Activated CD4-positive, alpha-beta T cell treated with anti-CD3 and anti-CD28 coated beads for 4 hours (primary cell): ENCODE results near the gene MLNR.

Source experiments
- DNase-seq, 2 donors: peaks; one replicate each; pipeline ENCODE4 v3.0.0-alpha.2; 2020

Gene MLNR

DNA sequence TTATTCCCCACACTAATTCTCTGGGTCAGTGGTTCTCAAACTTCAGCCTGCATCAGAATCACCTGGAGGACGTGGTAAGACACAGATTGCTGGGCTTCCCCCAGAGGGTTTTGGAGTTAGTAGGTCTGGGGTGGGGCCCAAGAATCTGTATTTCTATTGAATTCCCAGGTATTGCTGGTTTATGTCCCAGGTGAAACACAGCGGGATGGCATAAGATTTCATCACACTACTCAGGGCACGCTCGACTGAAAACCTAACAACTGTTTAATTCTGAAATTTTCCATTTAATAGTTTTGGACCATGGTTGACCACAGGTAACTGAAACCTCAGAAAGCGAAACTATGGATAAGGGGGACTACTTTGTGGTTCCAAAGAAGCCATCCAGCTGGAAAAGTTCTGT lies 6.5 kb downstream of the MLNR start:
- no peak for DNase-seq

DNA sequence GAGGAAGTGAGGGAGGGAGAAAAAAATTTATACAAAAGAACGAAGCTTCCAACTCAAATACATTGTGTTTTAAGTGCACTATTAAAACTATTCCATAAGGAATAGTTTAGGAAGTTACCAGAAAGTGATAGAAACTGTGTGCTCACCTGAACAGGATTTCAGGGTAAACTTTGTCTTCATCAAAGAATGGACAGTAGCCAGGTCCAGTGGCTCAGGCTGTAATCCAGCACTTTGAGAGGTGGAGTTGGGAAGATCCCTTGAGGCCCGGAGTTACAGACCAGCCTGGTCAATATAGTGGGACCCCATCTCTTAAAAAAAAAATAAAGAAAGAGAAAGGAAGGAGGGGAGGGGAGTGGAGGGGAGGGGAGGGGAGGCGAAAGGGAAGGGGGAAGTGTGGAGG lies 14.6 kb downstream of the MLNR start:
- no peak for DNase-seq

DNA sequence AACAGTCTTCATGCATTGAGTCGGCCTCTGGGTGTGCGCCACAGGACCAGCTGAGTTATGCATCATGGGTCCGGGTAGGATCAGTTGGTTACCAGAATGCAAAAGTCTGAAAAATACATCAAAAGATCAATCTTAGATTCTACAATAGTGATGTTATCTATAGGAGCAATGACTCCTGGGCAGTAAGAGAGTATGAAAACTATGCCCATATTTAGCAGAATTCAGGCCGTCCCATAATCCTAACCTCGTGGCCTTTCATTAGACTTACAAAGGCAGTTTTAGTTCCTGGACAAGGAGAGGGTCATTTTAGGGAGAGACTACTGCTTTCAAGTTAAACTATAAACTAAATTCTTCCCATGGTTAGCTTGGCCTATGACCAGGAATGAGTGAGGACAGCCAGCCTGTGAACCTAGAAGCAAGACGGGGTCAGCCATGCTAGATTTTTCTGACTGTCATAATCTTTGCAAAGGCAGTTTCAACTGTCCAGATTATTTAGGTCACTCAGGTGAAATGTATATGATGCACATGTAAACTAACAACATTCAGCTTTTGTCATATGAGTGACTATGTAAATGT lies 15.8 kb downstream of the MLNR start:
- no peak for DNase-seq

DNA sequence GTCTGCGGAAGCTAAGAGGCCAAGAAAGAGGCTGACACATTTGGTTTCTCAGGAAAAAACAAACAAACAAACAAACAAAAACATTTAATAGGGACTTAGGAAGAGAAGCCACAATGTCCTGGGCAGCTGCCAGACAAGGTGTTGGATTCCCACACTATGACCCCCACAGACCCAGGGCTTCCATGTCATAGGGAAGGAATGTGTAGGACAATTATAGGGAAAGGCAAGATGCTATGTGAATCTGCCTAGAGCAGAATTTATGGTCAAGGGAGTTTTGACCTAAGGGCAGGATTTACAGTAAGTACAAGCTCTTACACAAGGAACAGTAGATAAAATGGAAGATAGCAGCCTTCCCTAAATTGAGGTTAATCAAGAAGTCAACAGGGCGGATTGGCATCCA lies 18.5 kb downstream of the MLNR start:
- DNase-seq: no peak

DNA sequence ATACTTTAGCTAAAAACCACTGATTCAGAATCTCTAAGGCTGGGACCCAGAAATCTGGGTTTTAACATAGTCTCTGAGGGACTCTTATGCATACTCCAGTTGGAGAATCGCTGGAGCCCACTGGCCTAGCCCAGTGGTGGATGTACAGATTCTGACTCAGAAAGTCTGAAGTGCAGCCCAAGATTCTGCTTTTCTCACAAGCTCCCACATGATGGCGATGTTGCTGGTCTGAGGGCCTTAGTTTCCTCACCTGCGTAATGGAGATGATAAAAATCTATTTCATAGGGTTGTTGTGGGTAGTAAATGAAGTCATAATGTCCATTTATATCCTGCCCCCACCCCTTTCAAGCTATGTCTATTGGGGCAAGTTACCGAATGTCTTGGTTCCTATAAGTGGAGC lies 19.9 kb downstream of the MLNR start:
- peak; percentile 24 to 50 for DNase-seq

DNA sequence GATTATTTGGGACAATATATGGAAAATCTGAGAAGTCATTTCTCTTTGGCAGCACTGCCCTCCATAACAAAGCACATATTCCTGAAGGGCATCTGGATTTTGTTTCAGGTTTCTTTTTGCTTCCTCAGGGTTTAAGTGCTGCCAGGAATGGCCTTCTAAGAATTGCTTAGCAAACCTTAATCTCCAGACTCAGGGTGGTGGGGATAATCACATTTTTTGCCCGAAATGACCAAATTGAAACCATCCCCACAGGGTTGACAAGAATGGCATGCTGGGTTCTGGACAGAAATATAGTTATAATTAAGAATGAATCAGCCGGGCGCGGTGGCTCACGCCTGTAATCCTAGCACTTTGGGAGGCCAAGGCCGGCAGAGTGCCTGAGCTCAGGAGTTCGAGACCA lies 21.2 kb downstream of the MLNR start:
- DNase-seq: no peak

DNA sequence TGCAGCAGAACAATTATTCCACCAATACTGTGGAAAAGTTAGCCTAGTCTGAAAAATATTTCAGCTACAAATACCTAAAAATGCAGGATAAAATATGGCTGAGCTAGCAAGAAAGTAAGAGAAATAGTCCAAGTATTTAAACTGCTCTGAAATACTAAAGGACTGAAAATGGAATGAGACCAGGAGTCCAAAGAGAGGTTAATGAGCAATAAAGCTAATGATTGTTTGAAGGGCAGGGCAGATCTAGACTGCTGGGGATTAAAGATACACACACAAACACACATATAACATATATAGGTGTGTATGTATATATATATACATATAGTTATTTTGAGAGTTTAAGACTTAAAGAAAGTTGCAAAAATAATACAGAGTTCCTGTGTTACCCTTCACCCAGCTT lies 25.0 kb downstream of the MLNR start:
- no peak for DNase-seq

DNA sequence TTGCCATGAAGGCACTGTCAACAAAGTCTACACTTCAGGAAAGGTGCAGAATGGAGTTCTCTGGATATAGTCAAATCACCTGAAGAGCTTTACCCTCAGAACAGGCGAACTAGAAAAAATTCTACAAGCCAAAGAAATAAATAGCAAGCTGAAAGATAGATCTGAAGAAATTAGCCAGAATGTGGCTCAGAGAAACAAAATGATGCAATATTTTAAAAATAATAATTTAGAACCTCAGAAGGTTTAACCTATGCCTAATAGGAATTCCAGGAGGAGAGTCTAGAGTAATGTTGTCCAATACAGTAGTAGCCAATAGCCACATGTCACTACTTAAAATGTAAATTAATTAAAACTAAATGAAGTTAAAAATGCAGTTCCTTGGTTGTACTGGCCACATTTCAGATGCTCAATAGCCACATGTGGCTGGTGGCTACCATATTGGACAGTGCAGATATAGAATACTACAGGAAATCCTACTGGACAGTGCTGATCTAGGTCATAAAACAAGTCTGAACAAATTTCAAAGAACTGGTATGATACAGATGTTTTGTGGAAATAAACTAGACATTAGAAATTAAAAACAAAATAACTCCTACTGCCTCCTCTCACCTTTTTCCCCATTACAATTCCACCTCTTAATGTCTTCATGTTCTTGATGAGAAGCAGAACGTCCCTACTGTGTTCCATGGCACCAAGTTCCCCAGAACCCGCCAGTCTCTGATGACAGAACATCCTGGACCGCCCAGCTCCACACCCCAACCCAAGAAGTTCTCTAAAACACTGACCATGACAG lies 26.9 kb downstream of the MLNR start:
- no peak for DNase-seq

DNA sequence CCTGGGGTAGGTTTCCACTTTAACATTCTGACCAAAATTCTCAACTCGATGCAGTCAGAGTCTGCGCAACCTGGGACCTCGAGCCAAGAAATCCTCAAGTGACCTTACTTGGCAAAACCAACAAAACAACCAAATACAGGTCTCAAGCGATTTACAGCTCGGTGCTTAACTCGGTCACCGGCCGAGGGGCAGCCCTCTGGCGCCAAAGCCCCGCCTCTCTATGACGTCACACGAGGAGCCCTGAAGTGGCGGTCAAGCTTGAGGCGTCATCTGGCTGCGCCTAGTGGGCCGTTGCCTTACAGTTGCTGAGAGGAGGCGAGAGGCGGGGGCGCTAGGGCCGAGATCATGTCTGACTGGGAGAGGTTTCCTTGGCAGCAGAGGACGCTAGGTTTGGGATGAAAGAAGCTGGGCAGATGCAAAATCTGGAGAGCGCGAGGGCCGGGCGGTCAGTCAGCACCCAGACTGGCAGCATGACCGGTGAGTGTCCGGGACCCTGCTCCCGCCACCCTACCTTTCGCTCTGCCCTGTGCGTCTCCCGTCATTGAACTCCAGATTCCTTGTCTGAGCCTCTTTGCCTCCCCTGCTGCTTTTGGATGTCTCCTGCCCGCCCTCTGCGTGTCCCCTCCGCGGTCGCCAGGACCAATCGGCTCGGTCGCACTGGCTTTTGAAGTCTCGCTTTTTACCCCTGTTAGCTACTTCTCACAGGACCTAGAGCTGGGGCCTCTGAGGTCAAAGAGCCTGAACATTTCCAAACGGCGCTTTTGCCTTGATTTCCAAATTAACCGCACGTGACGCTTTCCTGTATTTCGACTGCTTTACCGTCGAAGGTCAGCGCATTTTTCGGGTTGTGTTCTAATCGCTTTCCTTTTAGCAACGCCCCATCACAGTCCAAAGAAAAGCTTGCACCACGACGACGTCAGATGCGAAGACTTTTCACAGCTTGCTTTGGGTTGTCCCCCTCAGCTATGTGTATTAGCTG lies 27.8 kb downstream of the MLNR start, which contains the start of gene CDADC1:
TSS of gene CDADC1 (plus strand) at position 283 of the 979 bp plus-strand sequence. CDS start at position 396, 113 bp downstream.
- peak; percentile 82 to 84 for DNase-seq

DNA sequence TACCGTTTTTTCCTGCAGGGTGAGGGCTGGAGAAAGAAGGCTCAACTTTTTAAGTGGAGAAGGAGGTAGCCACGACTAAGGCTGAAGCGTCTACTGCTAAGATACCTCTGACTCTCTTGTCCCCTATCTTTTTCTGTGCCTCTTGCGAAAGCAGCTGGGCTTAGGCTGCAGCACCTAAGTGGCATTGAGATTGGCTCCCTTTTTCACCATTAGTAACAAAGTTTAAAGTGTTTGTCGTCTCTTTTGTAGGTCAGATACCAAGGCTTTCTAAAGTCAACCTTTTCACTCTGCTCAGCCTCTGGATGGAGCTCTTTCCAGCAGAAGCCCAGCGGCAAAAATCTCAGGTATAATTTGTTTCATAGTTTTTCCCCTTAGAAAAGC lies 28.5 kb downstream of the MLNR start:
- DNase-seq: no peak

DNA sequence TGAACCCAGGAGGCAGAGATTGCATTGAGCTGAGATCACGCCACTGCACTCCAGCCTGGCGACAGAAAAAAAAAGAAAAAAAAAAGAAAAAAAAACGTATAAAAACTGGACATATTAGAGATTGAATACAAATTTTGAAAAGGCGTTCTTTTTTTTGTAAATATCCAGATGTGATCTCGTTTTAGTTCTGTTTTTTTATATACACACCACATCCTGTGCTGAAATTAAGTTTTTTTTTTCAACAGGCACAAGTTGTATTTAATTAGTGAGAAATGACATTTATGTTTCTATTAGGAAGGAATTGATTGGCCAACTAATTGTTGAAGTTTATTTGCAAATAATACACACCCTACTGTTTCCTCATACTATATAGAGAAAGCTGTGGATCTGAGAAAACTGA lies 31.2 kb downstream of the MLNR start:
- DNase-seq: no peak

DNA sequence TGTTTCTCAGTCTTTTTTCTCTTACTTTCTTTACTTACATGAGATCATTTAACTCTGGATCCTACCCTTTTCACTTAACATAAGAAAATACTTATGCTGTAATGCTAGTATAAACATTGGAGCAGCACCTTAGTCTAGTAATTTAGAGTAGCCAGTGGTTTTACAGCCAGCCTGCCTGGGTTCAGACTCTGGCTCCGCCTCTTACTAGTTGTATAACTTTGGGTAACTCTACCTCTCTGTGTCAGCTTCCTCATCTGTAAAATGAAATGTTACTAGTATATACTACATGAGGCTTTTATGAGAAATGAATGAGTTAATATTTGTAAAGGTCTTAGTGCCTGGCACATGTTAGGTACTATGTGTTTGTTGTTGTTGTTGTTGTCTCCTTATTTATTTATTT lies 33.2 kb downstream of the MLNR start:
- no peak for DNase-seq

DNA sequence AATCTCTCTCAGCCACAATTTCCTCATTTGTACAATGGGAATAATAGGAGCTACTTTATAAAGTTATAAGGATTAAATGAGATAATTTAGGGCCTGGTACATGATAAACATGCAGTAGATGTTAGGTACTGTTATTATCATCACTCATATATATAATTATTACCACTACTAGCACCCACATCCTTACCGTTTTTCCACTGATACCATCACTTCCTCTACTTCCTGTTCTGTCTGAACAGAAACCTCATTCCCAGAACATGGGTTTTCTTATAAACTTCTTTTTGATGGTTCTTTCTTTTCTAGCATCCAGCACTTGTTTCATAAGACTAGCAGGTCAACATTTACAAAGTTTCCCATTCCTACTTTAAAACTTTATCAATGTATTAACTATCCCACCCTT lies 33.9 kb downstream of the MLNR start:
- DNase-seq: no peak

DNA sequence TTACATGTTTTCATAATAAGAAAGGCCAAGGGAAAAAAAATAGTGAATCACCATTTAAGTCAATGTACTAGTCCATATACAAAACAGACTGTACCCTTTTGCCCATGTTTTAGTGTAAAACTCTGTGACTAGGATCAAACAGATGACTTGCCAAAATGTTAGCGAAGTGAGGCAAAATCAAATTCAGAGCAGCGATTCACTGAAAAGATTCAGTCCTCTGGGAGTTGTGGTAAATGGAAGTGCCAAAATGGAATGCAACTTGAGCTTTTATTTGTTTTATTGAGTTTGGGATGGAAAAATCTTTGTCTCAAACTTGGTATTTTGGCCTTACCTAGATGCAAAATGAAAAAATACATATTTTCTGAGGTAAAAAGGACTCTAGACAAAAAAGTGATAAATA lies 36.7 kb downstream of the MLNR start:
- DNase-seq: no peak

DNA sequence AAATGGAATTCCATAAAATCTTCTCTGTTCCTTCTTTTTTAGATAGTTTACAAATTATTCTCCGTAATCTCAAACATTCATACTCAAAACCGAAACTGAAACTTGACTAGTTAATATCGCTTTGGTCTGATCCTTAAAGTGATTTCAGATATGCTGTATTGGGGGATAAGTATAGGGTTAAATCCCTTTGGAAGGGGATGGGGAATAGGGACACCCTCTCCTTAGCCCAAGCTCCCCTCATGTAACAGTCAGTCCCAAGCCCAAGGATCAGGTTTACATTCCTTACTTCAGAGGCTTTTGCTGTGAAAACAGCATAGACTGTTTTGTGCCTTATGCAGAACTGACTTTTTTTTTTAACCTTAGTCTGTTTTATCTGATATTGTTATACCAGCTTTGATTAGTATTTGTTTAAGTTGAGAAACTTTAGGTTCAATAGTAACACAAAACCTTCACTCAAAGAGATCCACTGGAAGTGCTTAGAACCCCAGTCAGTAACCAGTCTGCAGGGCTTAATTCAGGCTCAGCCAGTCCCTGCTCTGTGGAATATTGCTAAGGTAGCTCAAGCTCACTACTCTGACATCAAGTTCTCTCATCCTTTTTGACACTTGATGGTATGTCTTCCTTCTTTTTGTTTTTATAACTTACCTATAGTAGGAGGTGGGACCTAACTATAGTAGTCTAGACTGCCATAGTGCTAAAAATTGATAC lies 38.1 kb downstream of the MLNR start:
- no peak for DNase-seq

DNA sequence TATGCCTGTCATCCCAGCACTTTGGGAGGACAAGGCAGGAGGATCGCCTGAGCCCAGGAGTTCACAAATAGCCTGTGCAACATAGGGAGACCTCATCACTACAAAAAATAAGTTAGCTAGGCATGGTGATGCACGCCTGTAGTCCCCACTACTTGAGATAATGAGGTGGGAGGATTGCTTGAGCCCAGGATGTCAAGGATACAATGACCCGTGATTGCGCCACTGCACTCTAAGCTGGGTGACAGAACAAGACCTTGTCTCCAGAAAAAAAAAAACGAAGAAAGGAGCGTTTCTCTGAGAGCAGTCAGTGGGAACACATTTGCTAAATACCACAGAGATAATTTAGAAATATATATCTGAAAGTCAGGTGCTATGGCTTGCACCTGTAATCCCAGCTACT lies 39.4 kb downstream of the MLNR start:
- no peak for DNase-seq

DNA sequence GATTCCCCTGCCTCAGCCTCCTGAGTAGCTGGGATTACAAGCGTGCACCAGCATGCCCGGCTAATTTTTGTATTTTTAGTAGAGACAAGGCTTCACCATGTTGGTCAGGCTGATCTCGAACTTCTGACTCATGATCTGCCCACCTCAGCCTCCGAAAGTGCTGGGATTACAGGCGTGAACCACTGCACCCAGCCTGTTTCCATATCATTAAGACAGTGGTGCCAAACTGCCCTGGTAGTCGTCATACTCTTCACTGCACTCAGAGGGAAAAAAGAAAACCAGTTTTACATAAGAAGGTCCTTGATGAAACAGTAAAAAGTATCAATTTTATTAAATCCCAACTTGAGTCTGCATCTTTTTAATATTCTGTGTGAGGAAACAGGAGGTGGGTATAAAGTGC lies 42.5 kb downstream of the MLNR start:
- no peak for DNase-seq

DNA sequence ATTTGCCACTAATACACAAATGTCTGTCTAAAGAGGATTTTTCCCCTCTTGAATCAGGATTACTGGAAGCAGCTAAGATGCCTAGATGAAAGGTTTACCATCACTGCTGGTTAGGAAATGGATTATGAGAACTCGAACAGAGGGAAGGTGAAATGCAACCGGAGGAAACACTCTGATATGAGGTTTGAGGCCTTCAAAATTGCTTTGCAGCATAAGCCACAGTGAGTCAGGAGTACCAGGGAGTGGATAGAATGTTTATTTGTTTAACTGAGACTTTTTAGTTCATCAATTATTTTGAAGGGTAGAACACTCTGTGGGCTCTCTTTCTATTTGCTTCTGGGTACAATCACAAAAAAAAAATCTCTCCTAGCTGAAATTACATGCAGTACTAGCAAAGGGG lies 45.7 kb downstream of the MLNR start:
- no peak for DNase-seq

DNA sequence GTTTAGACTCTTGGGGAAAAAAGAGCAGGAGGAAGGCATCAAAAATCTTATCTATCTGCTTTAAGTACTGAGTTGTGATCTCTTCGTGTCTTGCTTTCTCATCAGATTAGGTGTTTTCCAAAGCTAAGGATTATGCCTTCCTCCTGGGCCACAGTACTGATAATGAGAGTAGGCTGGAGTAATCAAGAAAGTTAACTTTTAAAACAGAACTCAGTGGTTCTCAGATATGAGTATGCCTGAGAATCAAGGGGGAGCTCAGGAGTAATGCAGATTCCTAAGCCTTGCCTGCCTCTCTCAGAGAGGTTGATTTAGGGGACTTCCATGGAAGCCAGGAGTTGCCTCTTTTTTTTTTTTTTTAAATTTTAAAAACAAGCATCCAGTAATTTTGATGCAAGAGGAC lies 51.1 kb downstream of the MLNR start:
- DNase-seq: no peak
